ENCODE measurements around the gene CTIF.

DNA sequence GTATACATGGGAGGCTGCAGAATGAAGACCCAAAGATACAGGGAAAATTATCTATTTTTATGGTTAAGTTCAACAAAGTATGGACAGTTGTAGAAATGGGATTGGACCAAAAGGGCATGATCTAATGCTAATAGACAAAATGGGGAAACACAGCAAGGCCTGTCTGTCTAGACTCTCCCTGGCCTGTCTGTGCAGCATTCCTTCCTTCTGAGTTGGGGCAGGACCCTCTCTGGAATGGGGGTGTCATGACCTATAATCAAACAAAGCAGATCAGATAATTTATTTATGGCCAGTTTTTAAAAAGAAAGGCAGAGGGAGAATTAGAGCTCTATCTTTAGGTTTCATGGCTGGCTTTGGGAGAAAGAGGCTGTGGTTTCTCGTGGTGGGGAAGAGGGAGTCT is 104.4 kb downstream of the CTIF start:
- TF ChIP-seq, protein P1, sequence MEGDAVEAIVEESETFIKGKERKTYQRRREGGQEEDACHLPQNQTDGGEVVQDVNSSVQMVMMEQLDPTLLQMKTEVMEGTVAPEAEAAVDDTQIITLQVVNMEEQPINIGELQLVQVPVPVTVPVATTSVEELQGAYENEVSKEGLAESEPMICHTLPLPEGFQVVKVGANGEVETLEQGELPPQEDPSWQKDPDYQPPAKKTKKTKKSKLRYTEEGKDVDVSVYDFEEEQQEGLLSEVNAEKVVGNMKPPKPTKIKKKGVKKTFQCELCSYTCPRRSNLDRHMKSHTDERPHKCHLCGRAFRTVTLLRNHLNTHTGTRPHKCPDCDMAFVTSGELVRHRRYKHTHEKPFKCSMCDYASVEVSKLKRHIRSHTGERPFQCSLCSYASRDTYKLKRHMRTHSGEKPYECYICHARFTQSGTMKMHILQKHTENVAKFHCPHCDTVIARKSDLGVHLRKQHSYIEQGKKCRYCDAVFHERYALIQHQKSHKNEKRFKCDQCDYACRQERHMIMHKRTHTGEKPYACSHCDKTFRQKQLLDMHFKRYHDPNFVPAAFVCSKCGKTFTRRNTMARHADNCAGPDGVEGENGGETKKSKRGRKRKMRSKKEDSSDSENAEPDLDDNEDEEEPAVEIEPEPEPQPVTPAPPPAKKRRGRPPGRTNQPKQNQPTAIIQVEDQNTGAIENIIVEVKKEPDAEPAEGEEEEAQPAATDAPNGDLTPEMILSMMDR (IDR thresholded peaks at IDR 0.05): no peak
- TF ChIP-seq EP300 (IDR thresholded peaks at IDR 0.05; ENCODE audit: low read depth) (no peak), POLR2AphosphoS5 (IDR thresholded peaks at IDR 0.05) (no peak)

All from transverse colon (tissue), 4 donors.